Endothelial cell of umbilical vein (primary cell): ENCODE measurements around the gene PGBD5.

Experiments used
- CTCF ChIP-seq, 2 donors: IDR thresholded peaks; 1 replicate in 1 of 2; 2 replicates in 1 of 2; pipeline ENCODE4 v1.5.1; 2011; ENCODE audit warnings: low read length in 2 of 2, mild to moderate bottlenecking in 2 of 2, moderate library complexity in 2 of 2, control low read depth in 1 of 2, inconsistent platforms in 1 of 2, low read depth in 1 of 2; ENCODE audit not compliant: insufficient read depth in 1 of 2; ENCODE audit errors: extremely low read depth in 1 of 2
- EZH2 ChIP-seq: IDR thresholded peaks from 2 replicates; pipeline ENCODE4 v1.6.1; 2012; ENCODE audit warnings: borderline replicate concordance, low read depth, mild to moderate bottlenecking, moderate library complexity, low read length, inconsistent platforms; ENCODE audit not compliant: severe bottlenecking
- FOS ChIP-seq: IDR thresholded peaks from 2 replicates; pipeline ENCODE4 v1.6.1; 2011; ENCODE audit warnings: mild to moderate bottlenecking, low read length, moderate library complexity, borderline replicate concordance; ENCODE audit not compliant: insufficient read depth
- JUN ChIP-seq: IDR thresholded peaks from 2 replicates; pipeline ENCODE4 v1.6.1; 2011; ENCODE audit warnings: borderline replicate concordance, low read depth; ENCODE audit not compliant: insufficient read length, insufficient read depth
- MYC ChIP-seq: IDR thresholded peaks from one replicate; pipeline ENCODE4 v1.6.1; 2011; ENCODE audit warnings: mild to moderate bottlenecking, low read depth, low read length
- POLR2A ChIP-seq: IDR thresholded peaks from 2 replicates; pipeline ENCODE4 v1.6.1; 2012; ENCODE audit warnings: low read depth, mild to moderate bottlenecking, control low read depth, low read length
- POLR2AphosphoS5 ChIP-seq: IDR thresholded peaks from 2 replicates; pipeline ENCODE4 v1.6.1; 2012; ENCODE audit warnings: low read depth, mild to moderate bottlenecking, control low read depth, low read length, moderate library complexity; ENCODE audit not compliant: insufficient read depth
- TF ChIP-seq, protein P1 (sequence below): IDR thresholded peaks from 2 replicates; pipeline ENCODE4 v1.6.1; 2011; ENCODE audit not compliant: insufficient read depth, insufficient read length

GRCh38 chr1:230279583-230279945, 146.6 kb downstream of the PGBD5 start:
- TF ChIP-seq CTCF (IDR thresholded peaks at IDR 0.05; ENCODE audit: extremely low read depth in 1 of 2, insufficient read depth in 1 of 2, low read depth in 1 of 2, low read length in 2 of 2) (no peak), POLR2AphosphoS5 (no peak), POLR2A (no peak), MYC (no peak), EZH2 (no peak), FOS (no peak), JUN (no peak)
- TF ChIP-seq, protein P1, sequence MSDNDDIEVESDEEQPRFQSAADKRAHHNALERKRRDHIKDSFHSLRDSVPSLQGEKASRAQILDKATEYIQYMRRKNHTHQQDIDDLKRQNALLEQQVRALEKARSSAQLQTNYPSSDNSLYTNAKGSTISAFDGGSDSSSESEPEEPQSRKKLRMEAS = no peak
